Superior temporal gyrus (tissue), 1 donor: ENCODE data around the gene SEC22C.

ENCODE experiments used
- DNase-seq: peaks from one replicate; pipeline ENCODE4 v3.0.0-alpha.2; 2016; ENCODE audit errors: extremely low spot score

Gene SEC22C

DNA sequence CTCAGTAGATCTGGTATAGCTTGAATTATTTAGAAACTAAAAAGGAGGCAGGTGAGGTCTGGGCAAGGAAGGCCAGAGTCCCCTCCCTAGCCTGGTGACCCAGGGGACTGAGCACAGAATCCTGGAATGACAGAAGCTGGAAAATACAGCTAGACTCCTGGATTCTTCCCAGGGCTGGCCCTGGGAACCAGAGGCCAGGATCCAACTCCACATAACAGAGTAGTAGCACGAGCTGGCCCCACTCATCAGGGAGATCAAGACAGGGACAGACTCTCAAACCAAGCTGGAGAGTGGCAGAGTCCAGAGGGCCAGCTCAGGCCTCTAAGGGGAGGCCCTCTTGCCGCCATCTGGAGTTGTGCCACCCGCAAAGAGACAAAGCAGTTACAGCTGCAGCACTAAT, 68.6 kb downstream of the SEC22C start:
- DNase-seq: no peak

DNA sequence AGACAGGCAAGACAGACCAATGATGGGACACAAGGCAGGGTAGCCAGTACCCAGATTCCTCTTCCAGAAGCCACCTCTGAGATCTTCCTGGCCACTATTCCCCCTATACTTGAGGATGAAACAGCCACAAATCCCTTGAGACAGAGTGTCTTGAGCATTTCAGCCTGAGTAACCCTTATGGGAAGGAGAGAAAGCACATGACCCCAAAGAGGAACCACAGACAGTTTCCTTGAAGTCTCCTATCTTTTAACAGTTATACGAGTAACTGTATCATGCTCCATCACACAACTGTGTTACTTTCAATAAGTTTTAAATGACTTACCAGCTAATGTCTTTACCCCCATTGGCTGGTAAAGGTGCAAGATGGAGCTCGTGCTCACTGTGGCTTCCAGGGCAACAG, 70.0 kb downstream of the SEC22C start:
- DNase-seq: no peak

DNA sequence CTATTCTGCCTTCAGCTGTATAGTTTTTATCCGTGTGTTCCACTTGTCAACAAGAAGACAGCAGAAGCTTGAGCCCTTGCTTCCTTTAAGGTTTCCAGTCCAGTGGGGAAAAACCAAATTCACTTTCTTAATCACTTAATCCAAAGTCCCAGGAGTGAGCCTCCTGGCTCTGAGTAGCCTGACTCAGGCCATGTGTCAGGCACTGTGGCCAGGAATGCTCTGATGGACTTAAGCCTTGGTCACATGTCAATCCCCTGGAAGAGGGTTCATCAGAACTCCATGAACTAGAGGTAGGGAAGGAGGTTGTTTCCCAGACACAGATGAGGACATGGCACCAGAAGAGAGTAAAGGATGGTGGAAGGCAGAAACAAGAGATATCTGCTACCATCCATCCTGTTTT, 70.6 kb downstream of the SEC22C start:
- no peak for DNase-seq

DNA sequence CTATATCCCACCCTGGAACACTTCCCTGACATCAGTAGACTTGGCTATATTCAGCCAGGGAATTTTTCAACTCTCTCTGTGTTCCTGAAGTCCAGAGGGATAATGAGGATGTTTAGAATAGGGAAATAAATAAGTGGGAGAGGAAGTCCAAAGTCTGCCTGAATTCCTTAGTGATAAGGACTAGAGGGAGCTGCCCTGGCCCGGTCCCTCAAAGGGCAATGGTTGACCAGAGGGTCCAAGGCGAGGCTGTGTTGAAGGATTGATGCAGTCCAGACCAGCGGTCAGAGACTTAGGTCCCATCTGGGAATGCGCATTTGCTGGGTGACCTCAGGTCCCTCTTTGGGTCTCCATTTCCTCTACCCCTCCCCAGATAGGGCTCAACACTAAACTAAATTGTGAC, 71.4 kb downstream of the SEC22C start:
- DNase-seq: no peak

DNA sequence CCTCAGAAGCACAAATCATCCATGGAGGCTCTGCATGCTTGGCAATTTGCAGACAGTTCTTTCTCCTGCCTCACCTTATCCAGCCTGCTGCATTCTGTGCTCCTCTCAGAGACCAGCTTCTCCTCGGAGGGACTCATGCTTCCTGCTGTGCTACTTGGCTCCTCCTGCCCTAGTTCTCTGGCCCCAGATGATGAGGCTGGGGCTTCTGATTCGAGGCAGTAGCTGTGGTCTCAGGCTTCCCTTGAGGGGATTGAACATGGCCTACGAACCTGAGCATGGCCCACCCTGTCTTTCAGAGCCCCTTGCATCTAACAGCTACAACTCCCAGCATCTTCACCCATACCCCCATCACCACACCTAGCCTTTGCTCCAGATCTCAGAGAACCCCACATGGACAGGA, 72.7 kb downstream of the SEC22C start:
- DNase-seq: no peak

DNA sequence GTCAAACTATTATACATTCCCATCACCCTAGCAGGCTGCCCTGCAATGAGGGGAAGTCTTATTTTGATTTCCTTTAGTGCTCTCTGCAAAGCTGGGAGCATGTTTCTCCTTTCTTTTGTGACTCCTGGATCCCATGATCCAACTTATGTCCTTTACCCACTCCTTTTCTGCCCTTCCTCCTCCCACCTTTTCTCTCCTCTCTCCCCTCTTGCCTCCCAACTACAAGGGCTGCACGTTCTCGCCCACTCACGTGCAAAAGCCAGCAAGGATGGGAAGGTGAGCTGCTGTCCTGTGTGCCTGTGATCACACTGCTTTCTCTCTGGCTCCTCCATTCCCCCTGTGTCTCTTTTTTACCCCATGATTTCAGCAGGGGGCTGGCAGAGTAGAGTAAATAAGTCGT, 73.2 kb downstream of the SEC22C start:
- DNase-seq: no peak

DNA sequence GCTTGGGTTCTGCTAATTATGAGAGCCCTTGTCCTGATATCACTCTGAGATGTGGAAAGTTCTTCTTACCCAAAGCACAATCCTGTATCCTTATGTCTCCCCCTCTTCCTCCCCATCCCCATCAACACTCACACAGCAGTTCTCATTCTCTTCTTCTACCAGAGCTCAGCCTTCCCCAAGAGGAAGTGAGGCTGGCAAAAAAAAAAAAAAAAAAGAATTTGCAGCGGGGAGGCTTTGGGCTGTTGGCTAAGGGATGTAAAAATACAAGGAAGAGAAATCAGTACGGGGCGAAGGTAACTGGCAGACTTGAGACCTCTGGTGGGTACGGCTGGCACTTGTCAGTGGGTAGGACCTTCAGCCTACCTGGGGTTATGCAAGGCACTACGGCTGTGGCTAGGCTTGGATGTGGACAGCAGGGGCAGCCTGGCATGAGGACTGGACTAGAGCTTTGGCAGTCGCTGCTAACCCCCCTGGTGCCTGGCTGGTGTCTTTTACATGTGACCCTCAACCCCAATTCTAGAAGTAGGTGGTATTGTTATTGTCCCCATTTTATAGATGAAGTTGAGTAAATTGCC, 73.9 kb downstream of the SEC22C start:
- DNase-seq: no peak

DNA sequence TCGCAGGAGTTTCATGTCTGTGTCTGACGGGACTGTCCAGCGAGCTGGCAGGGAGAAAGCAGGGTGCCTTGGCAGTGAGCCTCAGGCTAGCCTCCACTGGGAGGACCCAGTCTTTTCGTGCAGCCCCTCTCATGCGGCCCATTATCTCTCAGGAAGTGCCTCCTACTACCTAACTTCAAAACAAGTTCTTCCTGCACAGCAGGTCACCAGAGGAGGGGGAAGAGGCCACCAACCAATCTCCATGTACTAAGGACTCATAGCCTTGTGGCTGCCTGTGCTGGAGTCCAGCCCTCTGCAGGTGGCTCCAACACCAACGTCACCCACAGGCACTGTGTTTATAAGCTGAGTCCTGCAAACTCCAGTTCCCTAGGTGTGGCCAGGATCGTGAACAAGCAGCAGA, 74.5 kb downstream of the SEC22C start:
- no peak for DNase-seq

DNA sequence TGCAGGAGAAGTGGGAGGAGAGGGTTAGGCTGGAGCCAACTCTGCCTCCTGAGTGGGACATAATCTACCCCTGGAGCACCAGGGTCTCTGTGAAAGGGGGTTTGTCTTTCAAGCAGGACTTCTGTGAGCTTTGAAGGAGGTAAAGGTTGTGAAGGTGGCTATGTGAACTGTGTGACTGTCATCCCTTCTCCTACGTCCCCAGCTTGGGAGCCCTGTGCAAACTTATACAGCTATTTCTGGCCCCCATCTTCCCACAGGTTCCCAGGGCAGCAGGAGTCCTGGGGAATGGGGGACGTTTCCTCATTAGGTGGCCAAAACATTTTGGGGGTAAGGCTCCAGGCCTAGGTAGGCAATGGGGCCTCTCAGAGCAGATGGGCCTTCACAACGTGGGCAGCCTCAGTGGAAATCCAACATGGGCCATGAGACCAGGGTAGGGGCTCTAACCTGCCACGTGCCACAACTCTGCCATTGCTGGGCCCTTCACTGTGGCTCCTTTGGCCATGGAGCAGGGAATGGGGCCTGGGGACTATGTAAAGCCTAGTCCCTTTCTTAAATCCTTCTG, 75.8 kb downstream of the SEC22C start:
- no peak for DNase-seq

DNA sequence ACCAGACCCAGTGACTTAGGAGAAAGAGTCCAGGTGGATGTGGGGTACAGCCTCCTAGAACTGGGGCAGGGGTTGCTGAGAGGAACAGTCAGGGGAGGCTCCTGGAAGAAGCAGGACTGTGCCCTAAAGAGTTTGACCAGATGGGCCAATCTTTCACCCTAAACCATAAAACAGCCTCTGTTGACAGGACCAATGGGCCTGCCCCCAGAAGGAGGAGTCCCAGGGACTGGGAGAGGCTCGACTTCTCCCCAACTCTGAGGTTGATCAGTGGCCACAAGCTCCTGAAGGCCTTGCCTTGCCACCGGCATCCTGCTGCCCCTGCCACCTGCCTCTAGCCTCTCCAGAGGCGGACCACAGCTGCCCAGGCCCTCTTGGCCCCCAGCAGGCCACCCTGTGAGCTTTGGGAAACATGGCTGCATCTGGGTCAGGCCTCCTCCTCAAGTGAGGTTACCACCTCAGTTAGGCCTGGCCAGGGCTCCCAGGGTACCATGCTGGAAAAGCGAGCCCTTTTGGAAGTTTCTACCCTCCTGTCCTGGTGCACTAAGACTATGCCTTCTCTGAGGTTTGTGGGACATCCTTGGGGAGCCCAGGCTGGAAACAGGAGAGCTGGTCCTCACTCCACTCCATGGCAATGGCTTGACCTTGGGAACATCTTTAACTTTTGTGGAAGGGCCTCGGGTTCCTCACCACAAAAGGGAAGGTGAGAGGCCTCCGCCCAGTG, 76.5 kb downstream of the SEC22C start:
- DNase-seq: no peak

DNA sequence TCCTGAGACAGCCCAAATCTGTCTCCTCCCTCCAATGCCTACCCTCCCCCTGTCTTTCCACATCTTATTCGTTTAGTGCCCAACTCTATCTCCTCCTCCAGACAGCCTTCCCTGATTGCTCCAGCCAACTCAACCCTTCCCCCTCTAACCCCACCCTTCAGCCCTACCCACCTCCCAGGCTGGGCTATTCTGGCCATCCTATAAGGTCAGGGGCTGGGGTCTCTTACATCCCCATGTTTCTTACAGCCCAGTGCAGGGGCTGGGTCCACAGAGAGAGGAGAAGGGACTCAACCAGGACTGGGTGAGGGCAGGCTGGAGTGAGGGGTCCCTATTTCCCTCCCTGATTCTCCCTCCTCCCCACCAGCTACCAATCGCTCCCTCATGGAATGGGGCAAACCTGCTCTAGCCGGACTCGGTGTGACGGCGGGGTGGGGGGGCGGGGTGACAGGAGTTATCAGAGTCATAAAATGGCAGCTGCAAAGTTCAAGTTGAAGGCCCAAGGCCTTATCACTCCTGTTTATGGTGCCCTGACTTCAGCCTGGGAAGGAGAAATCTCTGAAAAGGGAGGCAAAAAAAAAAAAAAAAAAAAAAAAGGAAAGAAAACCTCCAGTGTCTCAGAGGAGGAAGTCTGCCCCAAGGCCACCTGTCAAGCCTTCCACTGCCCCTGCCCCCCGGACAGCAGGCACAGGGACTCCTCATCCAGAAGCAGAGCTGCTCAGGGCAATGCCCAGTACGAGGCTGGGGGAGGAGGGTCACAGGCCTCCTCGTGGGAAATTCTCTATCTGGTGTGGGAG, 77.2 kb downstream of the SEC22C start:
- no peak for DNase-seq

DNA sequence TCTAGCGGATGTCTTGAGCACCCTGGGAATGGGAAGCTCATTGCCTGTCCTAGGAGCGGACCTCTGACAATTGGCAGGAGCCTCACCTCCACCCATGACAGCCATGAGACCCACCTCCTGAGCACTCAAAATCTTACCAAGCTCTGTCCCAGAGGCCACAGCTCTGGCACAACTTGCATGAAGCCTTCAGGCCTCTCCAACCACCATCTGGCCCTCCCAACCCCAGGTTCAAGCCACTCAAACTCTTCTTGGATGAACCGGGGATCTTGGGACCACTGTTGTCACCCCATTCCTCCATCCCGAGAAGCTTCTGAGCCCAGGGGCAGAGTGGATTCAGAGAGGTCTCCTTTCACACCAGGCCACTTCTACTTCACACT, 77.8 kb downstream of the SEC22C start:
- DNase-seq: no peak

DNA sequence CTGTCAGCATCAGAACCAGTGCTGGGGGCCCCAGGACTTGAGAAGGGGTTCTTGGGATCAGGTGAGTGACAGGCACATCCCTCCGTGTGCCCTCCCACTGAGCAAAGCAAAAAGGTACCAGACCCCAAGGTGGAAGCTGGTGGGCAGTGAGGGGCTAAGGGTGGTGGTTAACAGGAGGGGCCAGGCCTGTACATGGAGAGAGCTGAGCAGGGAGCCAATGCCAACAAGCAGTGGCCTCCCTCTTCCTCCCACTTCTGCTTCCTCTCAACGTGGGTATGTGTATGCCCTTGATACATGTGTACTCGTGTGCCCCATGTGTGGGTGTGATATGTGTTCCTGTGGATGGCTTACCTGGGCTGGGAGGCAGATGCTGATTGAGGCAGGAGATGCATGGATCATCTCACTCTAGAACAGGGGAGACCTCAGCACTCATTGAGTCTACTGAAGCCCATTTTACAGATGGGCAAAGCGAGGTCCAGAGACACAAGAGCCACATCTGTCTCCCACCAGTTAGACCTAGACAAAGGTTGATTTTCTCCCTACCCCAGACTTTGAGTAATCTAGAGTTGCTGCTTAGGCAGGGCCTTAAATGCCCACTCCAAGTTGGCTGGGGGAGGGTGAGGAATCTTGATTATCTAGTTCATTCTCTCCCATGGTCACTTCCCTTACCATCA, 78.4 kb downstream of the SEC22C start:
- no peak for DNase-seq

DNA sequence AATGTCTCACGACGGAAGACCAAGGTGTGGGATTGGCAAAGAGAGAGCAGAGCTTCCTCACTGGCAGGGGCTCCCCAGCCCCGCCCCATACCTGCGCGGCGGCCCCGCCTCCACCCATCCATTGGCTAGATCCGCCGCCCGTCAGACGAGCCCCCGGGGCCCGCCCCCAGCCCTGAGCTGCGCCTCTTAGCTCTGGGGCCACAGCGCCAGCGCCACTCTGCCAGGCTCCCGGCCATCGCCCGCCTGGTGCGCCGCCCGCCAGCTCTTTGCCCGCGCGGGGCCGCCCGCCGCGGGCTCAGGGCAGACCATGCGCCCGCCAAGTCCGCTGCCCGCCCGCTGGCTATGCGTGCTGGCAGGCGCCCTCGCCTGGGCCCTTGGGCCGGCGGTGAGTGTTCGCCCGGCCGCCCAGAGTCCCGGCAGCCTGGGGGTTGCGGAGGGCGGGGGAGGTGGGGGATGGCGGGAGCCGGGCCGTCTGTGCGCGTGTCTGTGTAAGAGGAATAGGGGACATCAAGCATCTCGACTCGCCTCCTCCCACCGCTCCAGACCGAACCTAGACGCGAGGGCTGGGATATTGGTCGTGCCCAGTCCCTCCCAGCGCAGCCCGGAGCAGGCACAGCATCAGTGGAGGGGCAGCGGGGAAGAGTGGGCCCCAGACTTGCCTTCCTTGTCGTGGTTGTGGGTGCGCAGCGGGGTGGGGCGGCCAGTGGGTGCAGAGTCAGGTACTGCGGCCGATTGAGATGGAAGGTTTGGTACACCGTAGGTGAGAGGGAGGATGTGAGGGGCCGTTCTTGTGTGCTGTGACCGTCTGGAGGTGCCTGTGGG, 79.1 kb downstream of the SEC22C start, which contains the start of gene VIPR1:
VIPR1 (plus strand) TSS at position 215 of the 822 bp plus-strand sequence; CDS start at position 308, 93 bp downstream.
- DNase-seq: peak; percentile 71

DNA sequence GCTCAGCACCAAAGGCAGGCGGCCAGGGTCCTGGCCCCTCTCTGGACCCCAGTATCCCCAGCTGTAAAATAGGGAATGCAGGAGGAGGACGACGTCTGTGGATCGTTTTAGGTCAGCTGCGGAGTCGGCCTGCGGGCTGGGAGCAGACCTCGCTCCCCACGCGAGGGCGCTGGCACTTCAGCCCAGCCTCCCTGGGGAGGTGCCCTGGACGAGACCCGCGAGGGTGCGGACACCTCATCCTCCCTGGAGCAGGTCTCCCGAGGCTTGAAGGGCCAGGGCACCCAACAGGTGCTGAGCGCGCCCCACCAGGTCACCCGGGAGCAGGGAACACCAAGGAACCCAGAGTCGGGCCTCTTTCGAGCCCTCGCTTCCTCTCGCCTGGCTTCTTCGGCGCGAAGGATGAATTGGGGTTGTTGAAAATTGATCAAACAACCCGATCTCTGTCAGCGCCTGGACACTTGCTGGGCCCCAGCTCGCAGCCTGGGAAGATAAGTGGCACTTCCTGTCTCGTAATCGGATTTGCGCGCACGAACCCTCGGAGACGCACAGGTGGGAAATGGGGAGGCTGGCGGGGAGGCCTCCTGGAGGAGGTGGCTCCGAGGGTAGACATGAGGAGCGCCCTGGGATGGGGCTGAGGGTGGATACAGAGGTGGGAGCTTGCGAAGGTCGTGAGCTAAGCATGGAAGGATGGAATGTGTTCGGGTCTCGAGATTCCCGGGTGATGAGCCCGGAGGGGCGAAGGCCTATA, 79.9 kb downstream of the SEC22C start:
- peak; percentile 60 for DNase-seq

DNA sequence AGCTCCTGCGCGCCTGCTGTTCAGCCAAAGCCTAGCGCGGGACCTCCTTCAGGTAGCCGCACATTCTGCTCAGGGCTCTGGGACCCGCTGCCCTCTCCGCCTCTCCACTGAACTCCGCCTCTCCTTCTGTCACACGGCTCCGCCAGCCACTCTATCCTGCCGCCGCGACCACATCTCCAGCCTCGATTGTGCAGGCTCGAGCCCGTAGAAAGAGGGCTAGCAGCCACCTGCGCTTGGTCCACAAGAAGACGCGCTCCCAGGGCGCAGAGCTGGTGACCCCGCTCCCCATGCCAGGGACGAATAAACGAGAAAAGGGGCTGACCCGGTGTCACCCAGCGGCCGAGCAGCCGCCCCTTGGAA, 80.5 kb downstream of the SEC22C start:
- DNase-seq: no peak

DNA sequence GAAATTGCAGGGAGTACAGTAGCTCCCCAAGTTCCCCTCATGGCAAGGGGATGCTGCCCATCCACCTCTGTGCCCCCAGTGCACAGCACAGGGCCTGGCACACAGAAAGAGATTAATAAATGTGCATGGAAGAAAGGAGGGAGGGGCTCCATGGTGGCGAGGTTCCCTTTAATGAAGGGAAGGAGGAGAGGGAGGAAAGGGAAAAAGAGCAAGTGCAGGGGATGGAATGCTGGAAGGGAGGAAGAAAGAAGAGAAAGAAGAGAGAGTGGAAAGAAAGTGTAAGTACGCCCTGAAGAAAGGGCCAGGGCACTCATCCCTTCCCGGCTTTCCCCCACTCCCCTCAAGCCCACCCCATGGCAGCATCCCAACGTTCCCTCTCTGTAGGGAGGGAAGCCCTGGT, 80.9 kb downstream of the SEC22C start:
- no peak for DNase-seq

DNA sequence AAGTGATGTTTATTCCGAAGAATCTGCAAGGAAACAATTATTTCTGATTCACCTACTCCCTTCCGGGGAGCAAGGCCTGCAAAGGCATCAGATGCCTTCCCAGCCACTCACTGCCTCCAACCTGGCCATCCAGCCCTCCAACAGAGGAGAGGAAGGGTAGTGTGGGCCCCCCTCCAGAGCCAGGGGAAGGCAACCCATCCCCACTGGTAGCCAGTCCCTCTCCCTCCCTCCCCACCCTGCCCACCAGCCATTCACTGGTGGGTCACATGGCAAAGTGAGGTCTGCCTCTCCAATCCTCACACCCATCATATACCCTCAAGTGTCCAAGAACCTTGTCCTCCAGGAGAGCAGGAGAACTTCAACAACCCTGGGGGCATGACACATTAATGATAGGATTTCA, 81.7 kb downstream of the SEC22C start:
- DNase-seq: no peak

DNA sequence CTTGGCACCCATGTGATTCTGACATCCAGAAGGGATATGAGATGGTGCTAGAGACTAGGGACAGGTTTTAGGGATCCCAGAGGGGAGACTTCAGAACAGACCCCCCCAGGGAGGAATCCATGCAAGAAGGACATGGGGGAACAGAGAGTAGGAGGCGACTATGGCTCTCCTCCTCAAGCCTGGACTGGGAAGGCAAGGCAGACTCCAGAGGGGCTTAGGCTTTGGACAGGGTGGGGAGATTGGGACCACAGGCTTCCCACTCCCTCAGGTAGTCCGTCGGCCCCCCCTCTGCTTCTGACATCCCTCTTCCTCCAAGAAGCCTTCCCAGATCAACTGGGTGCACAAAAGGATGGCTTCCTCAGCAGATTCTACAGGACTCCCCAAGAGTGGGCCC, 82.3 kb downstream of the SEC22C start:
- no peak for DNase-seq

DNA sequence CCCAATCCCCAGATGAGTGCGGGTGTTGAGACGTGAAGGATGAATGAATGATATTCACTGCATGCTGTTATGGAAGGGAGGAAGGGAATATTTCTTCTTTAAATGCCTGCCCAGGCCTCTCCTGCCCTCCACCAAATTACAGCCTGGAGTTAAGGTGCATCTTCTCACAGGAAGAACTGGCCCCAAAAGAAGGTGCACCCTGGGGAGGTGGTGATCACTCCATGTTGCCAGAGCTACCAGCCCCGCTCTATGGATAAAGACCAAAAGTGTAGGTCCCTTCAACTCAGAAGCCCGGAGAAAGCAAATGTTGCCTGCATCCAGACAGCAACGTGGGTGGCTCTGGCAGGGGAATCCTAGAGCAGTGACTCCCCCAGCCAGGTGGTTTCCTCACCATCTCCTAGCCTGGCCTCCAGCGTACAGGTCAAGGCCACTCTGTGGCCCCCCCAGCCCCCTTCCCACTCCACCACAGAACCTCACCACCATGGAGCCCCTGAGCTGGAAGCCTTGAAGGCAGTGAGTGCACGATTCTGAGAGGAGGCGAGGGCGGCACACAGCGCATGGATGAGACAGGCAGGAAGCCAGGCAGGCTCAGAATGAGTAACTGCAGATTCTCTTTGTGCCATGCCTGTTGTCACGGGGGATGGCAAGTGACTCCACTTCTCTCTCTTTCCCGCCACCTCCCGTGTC, 82.8 kb downstream of the SEC22C start:
- DNase-seq: peak; percentile 64
